ENCODE measurements around the gene BCAS3. TPM values are rescaled to one million over a fixed set of nuclear protein-coding genes. Genes with fewer than 3 reads are reported as not detected.
A peak's percentile ranks its signal among the peaks of the same experiment; 100 is the strongest.

The BCAS3 gene
- total RNA-seq, 6 experiments from 2014 or later = 9.2 to 22.1 (median 14.2) TPM

DNA sequence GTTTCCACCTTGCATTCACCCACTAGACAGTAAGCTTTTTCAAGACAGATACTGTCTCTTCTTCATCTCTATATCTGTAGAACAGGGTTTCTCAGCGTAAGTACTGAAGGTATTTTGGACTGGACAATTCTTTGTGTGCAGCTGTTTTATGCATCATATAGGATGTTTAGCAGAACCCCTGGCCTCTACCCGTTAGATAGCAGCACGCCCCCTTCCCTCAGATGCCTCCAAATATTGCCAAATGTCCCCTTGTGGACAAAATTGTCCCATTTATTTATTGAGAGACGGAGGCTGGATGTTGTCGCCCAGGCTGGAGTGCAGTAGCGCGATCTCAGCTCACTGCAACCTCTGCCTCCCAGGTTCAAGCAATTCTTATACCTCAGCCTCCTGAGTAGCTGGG is 458.6 kb downstream of the BCAS3 start:
- intact Hi-C loops (cut with DNase I) = no loop called here
- Histone ChIP-seq H3K27ac (no peak overlapping the region), H3K27me3 (no peaks in the 10 kb centered on the region), H3K4me3 (no peak overlapping the region), H3K9me3 (no peaks in the 10 kb centered on the region), H3K36me3 (no peaks in the 10 kb centered on the region), H3K4me1 (no peaks in the 10 kb centered on the region)
- 92% methylated on average over 5 of the region's 7 CpGs for WGBS (ENCODE audit: insufficient coverage, low coverage, low lambda C conversion rate, missing lambda C conversion rate)
- no peak for TF ChIP-seq POLR2A (IDR thresholded peaks at IDR 0.05)
- TF ChIP-seq, protein P1, sequence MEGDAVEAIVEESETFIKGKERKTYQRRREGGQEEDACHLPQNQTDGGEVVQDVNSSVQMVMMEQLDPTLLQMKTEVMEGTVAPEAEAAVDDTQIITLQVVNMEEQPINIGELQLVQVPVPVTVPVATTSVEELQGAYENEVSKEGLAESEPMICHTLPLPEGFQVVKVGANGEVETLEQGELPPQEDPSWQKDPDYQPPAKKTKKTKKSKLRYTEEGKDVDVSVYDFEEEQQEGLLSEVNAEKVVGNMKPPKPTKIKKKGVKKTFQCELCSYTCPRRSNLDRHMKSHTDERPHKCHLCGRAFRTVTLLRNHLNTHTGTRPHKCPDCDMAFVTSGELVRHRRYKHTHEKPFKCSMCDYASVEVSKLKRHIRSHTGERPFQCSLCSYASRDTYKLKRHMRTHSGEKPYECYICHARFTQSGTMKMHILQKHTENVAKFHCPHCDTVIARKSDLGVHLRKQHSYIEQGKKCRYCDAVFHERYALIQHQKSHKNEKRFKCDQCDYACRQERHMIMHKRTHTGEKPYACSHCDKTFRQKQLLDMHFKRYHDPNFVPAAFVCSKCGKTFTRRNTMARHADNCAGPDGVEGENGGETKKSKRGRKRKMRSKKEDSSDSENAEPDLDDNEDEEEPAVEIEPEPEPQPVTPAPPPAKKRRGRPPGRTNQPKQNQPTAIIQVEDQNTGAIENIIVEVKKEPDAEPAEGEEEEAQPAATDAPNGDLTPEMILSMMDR (IDR thresholded peaks at IDR 0.05) = no peak
- DNase-seq (no peak), ATAC-seq (no peak)

DNA sequence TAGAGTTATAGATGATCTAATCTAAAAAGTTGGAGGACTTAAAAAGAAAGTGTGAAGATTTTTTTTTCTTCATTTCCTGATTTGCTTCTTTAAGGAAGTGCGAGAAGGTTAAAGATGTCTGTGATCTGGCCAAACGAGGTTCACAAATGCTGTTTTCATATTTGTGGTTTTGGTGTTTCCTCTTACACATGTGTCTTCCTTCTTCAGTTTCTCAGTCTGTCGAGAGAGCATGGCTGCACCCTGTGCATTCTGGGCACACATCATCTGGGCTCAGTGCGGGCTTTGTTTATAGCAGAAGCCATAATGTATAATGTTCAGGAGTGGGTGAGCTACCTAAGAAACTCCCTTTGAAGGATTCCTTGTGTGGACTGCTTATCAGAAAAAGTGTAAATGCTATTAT is 461.6 kb downstream of the BCAS3 start:
- no peak for TF ChIP-seq POLR2A (IDR thresholded peaks at IDR 0.05)
- TF ChIP-seq, protein P1 (IDR thresholded peaks at IDR 0.05) = no peak
- no peaks in the 10 kb centered on the region for H3K27me3 ChIP-seq
- H3K36me3 ChIP-seq = no peaks in the 10 kb centered on the region
- DNase-seq (no peak), ATAC-seq (peak; percentile 49 to 76 (median 56))
- no peak overlapping the region for H3K27ac ChIP-seq
- WGBS (ENCODE audit: insufficient coverage, low coverage, low lambda C conversion rate, missing lambda C conversion rate) = 30% methylated on average over 4 of the region's 4 CpGs
- H3K9me3 ChIP-seq = no peaks in the 10 kb centered on the region
- no peak overlapping the region for H3K4me3 ChIP-seq
- H3K4me1 ChIP-seq = no peaks in the 10 kb centered on the region
- intact Hi-C loops (cut with DNase I) = no loop called here

DNA sequence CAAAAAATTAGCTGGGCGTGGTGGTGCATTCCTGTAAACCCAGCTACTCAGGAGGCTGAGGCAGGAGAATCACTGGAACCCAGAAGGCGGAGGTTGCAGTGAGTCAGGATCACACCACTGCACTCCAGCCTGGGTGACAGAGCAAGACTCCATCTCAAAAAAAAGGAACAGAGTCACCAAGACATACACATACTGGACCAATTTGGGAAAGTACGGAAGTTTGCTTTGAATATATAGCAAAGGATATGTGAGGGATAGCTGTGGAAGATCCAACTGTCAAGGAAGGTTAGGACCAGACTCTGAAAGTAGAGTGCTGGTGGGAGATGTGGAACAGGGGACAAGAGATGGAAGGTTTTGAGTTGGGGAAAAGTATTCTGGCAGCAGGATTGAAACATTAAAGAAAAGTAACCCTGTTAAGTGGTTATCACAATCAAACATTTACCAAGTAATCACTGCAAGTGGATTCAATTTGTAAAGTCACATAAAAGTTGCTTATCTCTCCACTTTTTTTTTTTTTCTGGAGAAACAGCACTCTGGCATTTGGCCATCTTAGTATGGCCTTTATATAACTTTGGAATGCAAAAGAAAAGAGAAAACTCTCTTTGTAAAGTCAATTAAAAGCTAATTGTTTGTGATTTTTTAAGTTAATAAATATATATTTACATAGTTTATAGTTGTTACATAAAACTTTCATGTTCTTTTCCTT is 462.6 kb downstream of the BCAS3 start:
- intact Hi-C loops (cut with DNase I) = no loop called here
- TF ChIP-seq POLR2A (IDR thresholded peaks at IDR 0.05) = no peak
- TF ChIP-seq, protein P1 (IDR thresholded peaks at IDR 0.05) = no peak
- WGBS (ENCODE audit: insufficient coverage, low coverage, low lambda C conversion rate, missing lambda C conversion rate) = 100% methylated on average over 2 of the region's 3 CpGs

DNA sequence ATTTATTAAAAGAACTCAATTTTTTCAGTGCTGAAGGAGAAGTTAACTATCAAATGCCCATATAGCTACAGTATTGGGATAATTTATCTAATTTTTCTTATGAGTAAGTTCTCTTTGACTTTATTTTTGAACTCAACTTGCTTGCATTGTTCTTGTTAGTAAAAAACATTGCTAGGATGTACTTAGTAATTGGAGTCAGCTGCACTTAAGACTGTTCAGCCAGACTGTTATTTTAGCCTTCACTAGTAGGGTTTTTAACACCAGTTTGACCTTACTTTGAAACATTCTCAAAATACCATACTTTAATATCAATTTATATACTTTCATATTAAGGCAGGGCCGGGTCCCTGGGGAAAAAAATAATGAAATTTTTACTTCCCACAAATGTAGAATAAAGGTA is 465.4 kb downstream of the BCAS3 start:
- ATAC-seq (no peak), DNase-seq (no peak)
- H3K27ac ChIP-seq = no peak overlapping the region
- TF ChIP-seq, protein P1 (IDR thresholded peaks at IDR 0.05) = no peak
- TF ChIP-seq POLR2A (IDR thresholded peaks at IDR 0.05) = no peak
- H3K27me3 ChIP-seq = no peaks in the 10 kb centered on the region
- intact Hi-C loops (cut with DNase I) = no loop called here
- no peaks in the 10 kb centered on the region for H3K36me3 ChIP-seq
- H3K4me1 ChIP-seq = no peaks in the 10 kb centered on the region
- whole genome bisulfite sequencing (ENCODE audit: insufficient coverage, low coverage, low lambda C conversion rate, missing lambda C conversion rate) = 82% methylated on average over 1 of the region's 1 CpG
- no peak overlapping the region for H3K4me3 ChIP-seq
- no peaks in the 10 kb centered on the region for H3K9me3 ChIP-seq

More for the DNA sequence above, 462.6 kb downstream of the BCAS3 start:
- no peaks in the 10 kb centered on the region for H3K9me3 ChIP-seq
- H3K36me3 ChIP-seq = no peaks in the 10 kb centered on the region
- H3K27me3 ChIP-seq = no peaks in the 10 kb centered on the region
- no peak overlapping the region for H3K4me3 ChIP-seq
- H3K4me1 ChIP-seq = no peaks in the 10 kb centered on the region
- ATAC-seq (no peak), DNase-seq (no peak)
- H3K27ac ChIP-seq = no peak overlapping the region
